ENCODE measurements around the gene ZXDC. TPM values are rescaled to one million over a fixed set of nuclear protein-coding genes. Genes with fewer than 3 reads are reported as not detected.

The ZXDC gene
- total RNA-seq, 6 experiments from 2014 or later = 11.7 to 14.2 (median 13.5) TPM

DNA sequence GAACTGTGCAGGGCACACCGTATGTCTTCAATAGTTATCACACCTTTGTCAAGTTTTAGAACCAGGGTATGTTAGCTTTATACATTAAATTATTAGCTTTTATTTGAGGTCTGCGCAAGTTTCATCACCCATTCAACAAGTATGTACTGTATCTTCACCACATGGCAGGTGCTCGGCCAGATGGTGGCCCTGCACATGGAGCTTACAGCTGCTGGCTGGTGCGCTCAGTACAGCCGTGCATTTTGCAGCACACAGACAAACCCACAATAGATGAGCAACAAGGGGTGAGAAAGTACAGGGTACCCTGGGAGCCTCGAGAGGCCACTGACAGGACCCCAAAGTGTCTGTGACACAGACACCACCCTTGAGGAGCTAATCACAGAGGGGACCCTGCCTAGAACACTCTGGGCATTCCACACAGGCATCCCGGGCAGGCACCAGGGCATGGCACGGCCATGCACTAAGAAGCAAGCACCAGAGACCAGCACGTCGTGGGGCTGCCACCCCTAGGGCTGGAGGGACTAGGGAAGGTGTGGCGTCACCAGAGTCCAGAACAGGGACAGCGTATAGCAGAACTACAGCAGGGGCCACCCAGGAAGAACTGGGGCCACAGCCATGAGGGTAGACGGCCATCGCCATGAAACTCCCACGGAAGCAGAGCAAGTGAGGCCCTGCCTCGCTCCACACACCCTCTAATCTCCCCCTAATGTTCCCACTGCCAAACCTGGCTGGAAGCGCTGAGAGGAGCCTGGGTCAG is 27.4 kb downstream of the ZXDC start:
- TF ChIP-seq, protein P1, sequence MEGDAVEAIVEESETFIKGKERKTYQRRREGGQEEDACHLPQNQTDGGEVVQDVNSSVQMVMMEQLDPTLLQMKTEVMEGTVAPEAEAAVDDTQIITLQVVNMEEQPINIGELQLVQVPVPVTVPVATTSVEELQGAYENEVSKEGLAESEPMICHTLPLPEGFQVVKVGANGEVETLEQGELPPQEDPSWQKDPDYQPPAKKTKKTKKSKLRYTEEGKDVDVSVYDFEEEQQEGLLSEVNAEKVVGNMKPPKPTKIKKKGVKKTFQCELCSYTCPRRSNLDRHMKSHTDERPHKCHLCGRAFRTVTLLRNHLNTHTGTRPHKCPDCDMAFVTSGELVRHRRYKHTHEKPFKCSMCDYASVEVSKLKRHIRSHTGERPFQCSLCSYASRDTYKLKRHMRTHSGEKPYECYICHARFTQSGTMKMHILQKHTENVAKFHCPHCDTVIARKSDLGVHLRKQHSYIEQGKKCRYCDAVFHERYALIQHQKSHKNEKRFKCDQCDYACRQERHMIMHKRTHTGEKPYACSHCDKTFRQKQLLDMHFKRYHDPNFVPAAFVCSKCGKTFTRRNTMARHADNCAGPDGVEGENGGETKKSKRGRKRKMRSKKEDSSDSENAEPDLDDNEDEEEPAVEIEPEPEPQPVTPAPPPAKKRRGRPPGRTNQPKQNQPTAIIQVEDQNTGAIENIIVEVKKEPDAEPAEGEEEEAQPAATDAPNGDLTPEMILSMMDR (IDR thresholded peaks at IDR 0.05) = no peak
- Mint-ChIP-seq H3K36me3 (ENCODE audit: low read depth) (peaks cover 21% of the 10 kb centered on the region; the same call in 1 of the 2 replicates), H3K9me3 (no peaks in the 10 kb centered on the region), H3K27ac (no peak overlapping the region), H3K27me3 (ENCODE audit: insufficient read depth) (peaks cover 3% of the 10 kb centered on the region; the same call in 1 of the 2 replicates), H3K4me3 (no peak overlapping the region), H3K4me1 (ENCODE audit: low read depth) (peaks cover 15% of the 10 kb centered on the region)
- no peak for DNase-seq

DNA sequence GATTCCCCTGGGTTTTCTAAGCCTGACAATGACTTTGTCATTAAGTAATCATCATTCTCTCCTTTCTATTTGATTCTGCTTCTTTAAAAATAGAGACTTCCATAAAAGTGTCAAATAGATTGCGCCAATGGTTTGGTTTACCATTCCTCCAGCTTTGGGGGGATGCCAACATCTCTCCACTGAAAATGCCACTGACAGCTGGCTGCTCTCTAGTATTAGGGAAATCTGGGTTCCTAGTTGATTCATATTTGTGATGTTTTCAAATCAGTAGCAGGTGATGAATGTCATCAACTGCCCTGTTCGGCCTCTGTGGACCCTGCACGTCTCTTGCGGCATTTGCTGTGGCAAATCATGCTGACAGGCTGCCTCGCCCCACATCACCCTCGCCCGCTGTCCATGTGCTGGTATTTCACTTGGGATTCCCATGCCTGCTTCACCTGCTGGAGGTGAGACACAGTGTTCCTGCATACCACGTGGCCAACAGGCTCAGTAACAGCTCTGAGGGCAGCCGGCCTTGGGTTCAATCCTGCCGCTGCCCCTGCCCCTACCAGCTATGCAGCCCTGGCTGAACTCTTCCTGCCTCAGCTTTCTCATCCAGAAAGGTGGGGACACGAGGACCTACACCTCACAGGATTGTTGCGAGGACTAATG is 28.1 kb downstream of the ZXDC start:
- TF ChIP-seq, protein P1 (IDR thresholded peaks at IDR 0.05) = no peak
- Mint-ChIP-seq H3K27me3 (ENCODE audit: insufficient read depth) (peaks cover 3% of the 10 kb centered on the region; the same call in 1 of the 2 replicates), H3K9me3 (no peaks in the 10 kb centered on the region), H3K27ac (no peak overlapping the region), H3K4me1 (ENCODE audit: low read depth) (peaks cover 15% of the 10 kb centered on the region), H3K36me3 (ENCODE audit: low read depth) (peaks cover 18% of the 10 kb centered on the region; the same call in 1 of the 2 replicates), H3K4me3 (no peak overlapping the region)
- no peak for DNase-seq

DNA sequence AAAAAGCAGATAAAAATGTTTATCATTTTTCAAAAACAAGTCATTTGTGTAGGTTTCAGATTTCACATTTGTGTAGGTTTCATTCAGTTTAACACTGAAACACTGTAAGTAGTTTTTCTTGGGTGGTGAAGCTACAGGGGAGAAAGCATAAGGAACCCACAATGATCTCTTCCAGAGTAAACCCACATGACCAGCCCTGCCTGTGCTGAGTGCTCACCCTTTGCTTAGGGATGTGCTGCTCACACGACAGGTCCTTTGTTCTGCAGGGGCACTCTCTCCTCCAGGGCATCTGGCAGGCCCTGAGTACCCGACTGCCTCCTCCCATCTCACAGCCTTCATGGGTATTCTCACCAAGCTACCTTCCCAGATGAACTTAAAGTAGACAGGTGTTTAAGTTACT is 28.9 kb downstream of the ZXDC start:
- Mint-ChIP-seq H3K4me1 (ENCODE audit: low read depth) (peaks cover 15% of the 10 kb centered on the region), H3K9me3 (no peaks in the 10 kb centered on the region), H3K27ac (0 out of 2 replicates have a peak overlapping the region, but pooled peaks have one; percentile 3), H3K27me3 (ENCODE audit: insufficient read depth) (peaks cover 3% of the 10 kb centered on the region; the same call in 1 of the 2 replicates), H3K4me3 (no peak overlapping the region), H3K36me3 (ENCODE audit: low read depth) (peaks cover 12% of the 10 kb centered on the region; the same call in 1 of the 2 replicates)
- TF ChIP-seq, protein P1 (IDR thresholded peaks at IDR 0.05) = no peak
- no peak for DNase-seq

DNA sequence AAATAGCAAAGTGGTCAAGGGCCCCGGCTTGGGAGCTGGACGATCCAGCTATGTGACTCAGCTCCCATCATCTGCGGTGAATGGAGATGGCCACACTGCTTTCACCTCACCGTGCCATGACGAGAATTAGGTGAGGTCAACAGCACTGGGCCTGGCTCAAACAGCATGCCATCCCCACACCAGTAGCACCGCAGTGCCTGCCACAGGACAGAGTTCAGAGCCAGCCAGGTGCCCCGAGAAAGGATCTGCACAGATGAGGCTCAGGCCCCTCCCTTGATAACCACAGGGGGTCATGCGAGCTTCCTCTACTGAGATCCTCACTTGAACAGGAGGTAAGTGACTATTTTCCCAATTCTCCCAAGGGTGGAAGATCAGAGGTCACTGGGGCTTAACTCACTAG is 29.4 kb downstream of the ZXDC start:
- H3K36me3 Mint-ChIP-seq (ENCODE audit: low read depth) = peaks cover 7% of the 10 kb centered on the region; the same call in 1 of the 2 replicates
- H3K4me3 Mint-ChIP-seq = no peak overlapping the region
- H3K9me3 Mint-ChIP-seq = no peaks in the 10 kb centered on the region
- peaks cover 3% of the 10 kb centered on the region; the same call in 1 of the 2 replicates for H3K27me3 Mint-ChIP-seq (ENCODE audit: insufficient read depth)
- DNase-seq = no peak
- H3K27ac Mint-ChIP-seq = no peak overlapping the region
- H3K4me1 Mint-ChIP-seq (ENCODE audit: low read depth) = peaks cover 15% of the 10 kb centered on the region
- TF ChIP-seq, protein P1 (IDR thresholded peaks at IDR 0.05) = no peak

DNA sequence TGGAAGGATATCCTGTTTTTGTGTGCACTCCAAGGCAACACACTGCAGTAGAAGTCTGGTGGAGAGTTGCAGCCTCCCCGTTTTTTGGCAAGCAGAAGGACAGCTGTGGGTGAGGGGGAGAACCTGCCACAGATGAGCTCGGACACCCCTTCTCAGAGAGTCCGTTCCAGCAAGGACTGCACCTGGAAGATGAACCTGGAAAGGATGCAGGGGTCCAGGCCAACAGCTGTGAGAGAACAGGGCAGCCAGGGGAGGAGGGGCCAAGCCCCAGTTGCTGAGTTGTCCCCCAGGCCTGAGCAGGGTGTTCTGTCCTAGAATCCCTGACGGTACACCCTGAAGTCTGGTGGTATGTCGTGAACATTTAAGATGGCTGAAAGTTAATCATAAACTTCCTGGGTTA is 30.2 kb downstream of the ZXDC start:
- peaks cover 15% of the 10 kb centered on the region for H3K4me1 Mint-ChIP-seq (ENCODE audit: low read depth)
- no peaks in the 10 kb centered on the region for H3K36me3 Mint-ChIP-seq (ENCODE audit: low read depth)
- no peaks in the 10 kb centered on the region for H3K27me3 Mint-ChIP-seq (ENCODE audit: insufficient read depth)
- DNase-seq = no peak
- no peaks in the 10 kb centered on the region for H3K9me3 Mint-ChIP-seq
- H3K27ac Mint-ChIP-seq = no peak overlapping the region
- no peak overlapping the region for H3K4me3 Mint-ChIP-seq
- TF ChIP-seq, protein P1 (IDR thresholded peaks at IDR 0.05) = no peak
